HG03439 (cell line): ENCODE data around the gene SMIM35.

Experiments
- ATAC-seq: cut with Tn5 transposase; IDR thresholded peaks from one replicate; pipeline ENCODE4 v1.9.1; 2021; ENCODE audit warnings: mild to moderate bottlenecking, moderate library complexity; ENCODE audit not compliant: unreplicated experiment

SMIM35 gene

GRCh38 chr11:118111019-118111743 lies 24.4 kb upstream of the SMIM35 start:
- no peak for ATAC-seq

- no peak for ATAC-seq
Measured at GRCh38 chr11:118109231-118109630, 22.5 kb upstream of the SMIM35 start.

- ATAC-seq, result no peak
Measured at GRCh38 chr11:118108513-118108912, 21.8 kb upstream of the SMIM35 start.

- no peak for ATAC-seq
Measured at GRCh38 chr11:118106789-118107335, 20.1 kb upstream of the SMIM35 start.

GRCh38 chr11:118105657-118106305 lies 19.0 kb upstream of the SMIM35 start:
- no peak for ATAC-seq

GRCh38 chr11:118104491-118104890 lies 17.7 kb upstream of the SMIM35 start:
- no peak for ATAC-seq

- no peak for ATAC-seq
Measured at GRCh38 chr11:118102721-118103261, 16.0 kb upstream of the SMIM35 start.

GRCh38 chr11:118100691-118101232 lies 14.0 kb upstream of the SMIM35 start:
- no peak for ATAC-seq

GRCh38 chr11:118099838-118100556 lies 13.2 kb upstream of the SMIM35 start:
- no peak for ATAC-seq

GRCh38 chr11:118098996-118099837 lies 12.5 kb upstream of the SMIM35 start:
- no peak for ATAC-seq

GRCh38 chr11:118095967-118096367 lies 9.2 kb upstream of the SMIM35 start:
- ATAC-seq, result no peak

GRCh38 chr11:118095493-118095892 lies 8.7 kb upstream of the SMIM35 start:
- no peak for ATAC-seq

GRCh38 chr11:118092907-118093571 lies 6.3 kb upstream of the SMIM35 start:
- no peak for ATAC-seq

- no peak for ATAC-seq
Measured at GRCh38 chr11:118091690-118092089, 4.9 kb upstream of the SMIM35 start.

- no peak for ATAC-seq
Measured at GRCh38 chr11:118090545-118091162, 3.9 kb upstream of the SMIM35 start.

- no peak for ATAC-seq
Measured at GRCh38 chr11:118088531-118088930, 1.8 kb upstream of the SMIM35 start.

GRCh38 chr11:118087931-118088330 lies 1.2 kb upstream of the SMIM35 start:
- no peak for ATAC-seq

GRCh38 chr11:118084656-118085055 lies 2.1 kb downstream of the SMIM35 start:
- ATAC-seq, result no peak

- ATAC-seq, result no peak
Measured at GRCh38 chr11:118084247-118084646, 2.5 kb downstream of the SMIM35 start.
